Karpas-422 (cell line): ENCODE measurements around the gene PLAGL1. TPM values are rescaled to one million over a fixed set of nuclear protein-coding genes. Genes with fewer than 3 reads are reported as not detected.
"Not testable (repeated sequence)": the region's sequence is repeated elsewhere in the genome, so short reads cannot be mapped to it uniquely, and the experiment has no call there.

Source experiments
- DNase-seq: peaks from one replicate; pipeline ENCODE4 v3.0.0-alpha.2; 2015
- H2AFZ ChIP-seq: fragments of 200-600 bp; sonication (generic); 2 replicates; pipeline ENCODE4 v1.6.1; 2014; ENCODE audit warnings: antibody characterized with exemption, low read length, mixed read lengths
- H3K27ac ChIP-seq: fragments of 200-600 bp; sonication (generic); 2 replicates; pipeline ENCODE4 v1.5.1; 2014; ENCODE audit warnings: mild to moderate bottlenecking, low read length, moderate library complexity
- H3K27me3 ChIP-seq: fragments of 200-600 bp; sonication (generic); 2 replicates; pipeline ENCODE4 v1.6.1; 2014; ENCODE audit warnings: low read length, mixed read lengths
- H3K36me3 ChIP-seq: fragments of 200-600 bp; sonication (generic); 2 replicates; pipeline ENCODE4 v1.6.1; 2014; ENCODE audit warnings: low read length, mixed read lengths; ENCODE audit not compliant: insufficient read depth
- H3K4me1 ChIP-seq: fragments of 200-600 bp; sonication (generic); 2 replicates; pipeline ENCODE4 v1.6.1; 2014; ENCODE audit warnings: mild to moderate bottlenecking, low read length, mixed read lengths
- H3K4me2 ChIP-seq: fragments of 200-600 bp; sonication (generic); 2 replicates; pipeline ENCODE4 v1.6.1; 2014; ENCODE audit warnings: low read length, low read depth, mild to moderate bottlenecking; ENCODE audit not compliant: poor library complexity, severe bottlenecking
- H3K4me3 ChIP-seq: fragments of 200-600 bp; sonication (generic); 2 replicates; pipeline ENCODE4 v1.5.1; 2014; ENCODE audit warnings: mild to moderate bottlenecking, antibody characterized with exemption, low read length, mixed read lengths
- H3K79me2 ChIP-seq: fragments of 200-600 bp; sonication (generic); 2 replicates; pipeline ENCODE4 v1.6.1; 2014; ENCODE audit warnings: mild to moderate bottlenecking, low read length, mixed read lengths
- H3K9ac ChIP-seq: fragments of 200-600 bp; sonication (generic); 2 replicates; pipeline ENCODE4 v1.6.0; 2014; ENCODE audit warnings: low read length
- H3K9me2 ChIP-seq: fragments of 200-600 bp; sonication (generic), shearing (Covaris generic); replicated peaks from 2 replicates; pipeline ENCODE4 v1.6.0; 2014; ENCODE audit warnings: mild to moderate bottlenecking, low read length, moderate library complexity; ENCODE audit not compliant: insufficient read depth
- H3K9me3 ChIP-seq: fragments of 300-700, 200-600 bp; sonication (generic); 2 replicates; pipeline ENCODE4 v1.6.1; 2014; ENCODE audit warnings: low read length, mixed read lengths
- H4K20me1 ChIP-seq: fragments of 200-600 bp; sonication (generic); 2 replicates; pipeline ENCODE4 v1.6.1; 2014; ENCODE audit warnings: mild to moderate bottlenecking, antibody characterized with exemption, low read length, low read depth; ENCODE audit not compliant: insufficient read depth
- total RNA-seq: library from RNA; depleted of rRNA; stranded (reverse); fragments of >200 nt; shearing (Covaris generic); gene quantifications from 2 replicates; pipeline ENCODE4 v1.2.3, GENCODE V29; 2014; ENCODE audit warnings: low replicate concordance

Gene PLAGL1
- total RNA-seq, 1 experiment from 2014 or later: 4.7 TPM

DNA sequence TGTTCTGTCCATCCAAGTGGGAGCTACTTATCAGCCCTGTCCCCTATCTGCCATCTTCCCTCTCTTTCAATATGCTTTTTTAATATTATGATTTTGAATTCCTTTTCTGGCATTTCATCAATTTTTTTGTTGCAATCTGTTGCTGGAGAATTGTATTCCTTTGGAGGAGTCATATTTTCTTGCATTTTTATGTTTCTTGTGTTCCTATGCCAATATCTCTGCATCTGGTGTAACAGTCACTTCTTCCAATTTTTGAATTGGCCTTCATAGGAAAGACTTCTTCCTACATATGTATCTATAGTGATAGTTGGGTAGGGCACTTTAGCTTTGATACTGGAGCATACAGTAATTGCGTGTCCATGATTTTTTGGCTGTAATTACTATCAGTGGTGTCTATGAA is 73.7 kb downstream of the PLAGL1 start:
- no peaks in the 10 kb centered on the region for H3K27me3 ChIP-seq
- no peak for DNase-seq
- no peaks in the 10 kb centered on the region for H3K79me2 ChIP-seq
- no peaks in the 10 kb centered on the region for H3K4me1 ChIP-seq
- H3K9me2 ChIP-seq: no peaks in the 10 kb centered on the region
- H3K9me3 ChIP-seq: no peaks in the 10 kb centered on the region
- H3K9ac ChIP-seq: no peak overlapping the region
- no peaks in the 10 kb centered on the region for H4K20me1 ChIP-seq
- no peak overlapping the region for H3K4me3 ChIP-seq
- H3K27ac ChIP-seq: no peak overlapping the region
- H2AFZ ChIP-seq: no peak overlapping the region
- no peak overlapping the region for H3K4me2 ChIP-seq
- H3K36me3 ChIP-seq: no peaks in the 10 kb centered on the region

DNA sequence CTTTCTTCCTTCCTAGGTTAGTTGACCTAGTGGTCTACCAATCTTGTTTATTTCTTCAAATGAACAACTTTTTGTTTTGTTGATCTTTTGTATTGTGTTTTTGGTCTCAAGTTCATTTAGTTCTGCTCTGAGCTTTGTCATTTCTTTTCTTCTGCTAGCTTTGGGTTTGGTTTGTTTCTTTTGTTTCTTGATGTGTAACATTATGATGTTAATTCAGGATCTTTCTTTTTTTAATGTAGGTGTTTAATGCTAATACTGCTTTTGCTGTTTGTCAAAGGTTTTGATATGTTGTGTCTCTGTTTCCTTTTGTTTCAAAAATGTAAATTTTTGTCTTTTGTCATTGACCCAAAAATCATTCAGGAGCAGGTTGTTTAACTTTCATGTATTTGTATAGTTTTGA is 78.1 kb downstream of the PLAGL1 start:
- H3K27ac ChIP-seq: no peak overlapping the region
- no peaks in the 10 kb centered on the region for H3K36me3 ChIP-seq
- H3K79me2 ChIP-seq: no peaks in the 10 kb centered on the region
- no peak overlapping the region for H3K4me2 ChIP-seq
- no peak for DNase-seq
- no peaks in the 10 kb centered on the region for H4K20me1 ChIP-seq
- no peaks in the 10 kb centered on the region; the same call in none of the 2 replicates for H3K9me2 ChIP-seq
- H3K9me3 ChIP-seq: no peaks in the 10 kb centered on the region; the same call in 1 of the 2 replicates
- no peak overlapping the region for H3K4me3 ChIP-seq
- H3K4me1 ChIP-seq: no peaks in the 10 kb centered on the region
- no peak overlapping the region for H3K9ac ChIP-seq
- no peaks in the 10 kb centered on the region for H3K27me3 ChIP-seq
- no peak overlapping the region for H2AFZ ChIP-seq

DNA sequence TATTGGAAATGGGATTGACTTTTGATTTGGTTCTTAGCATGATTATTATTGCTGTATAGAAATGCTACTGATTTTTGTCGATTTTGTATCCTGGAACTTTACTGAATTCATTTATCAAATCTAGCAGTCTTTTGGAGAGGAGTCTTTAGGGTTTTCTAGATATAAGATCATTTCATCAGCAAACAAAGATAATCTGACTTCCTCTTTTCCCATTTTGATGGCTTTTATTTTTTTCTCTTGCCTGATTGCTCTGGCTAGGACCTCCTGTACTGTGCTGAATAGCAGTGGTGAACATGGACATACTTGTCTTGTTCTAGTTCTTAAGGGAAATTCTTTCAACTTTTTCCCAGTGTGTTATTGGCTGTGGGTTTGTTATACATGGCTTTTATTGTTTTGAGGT is 79.2 kb downstream of the PLAGL1 start:
- no peaks in the 10 kb centered on the region for H3K79me2 ChIP-seq
- no peaks in the 10 kb centered on the region for H3K36me3 ChIP-seq
- H3K27me3 ChIP-seq: no peaks in the 10 kb centered on the region
- H2AFZ ChIP-seq: no peak overlapping the region
- no peak overlapping the region for H3K4me3 ChIP-seq
- no peaks in the 10 kb centered on the region; the same call in 1 of the 2 replicates for H3K9me3 ChIP-seq
- no peak overlapping the region for H3K27ac ChIP-seq
- no peak for DNase-seq
- H3K4me1 ChIP-seq: no peaks in the 10 kb centered on the region
- H4K20me1 ChIP-seq: no peaks in the 10 kb centered on the region
- no peaks in the 10 kb centered on the region; the same call in none of the 2 replicates for H3K9me2 ChIP-seq
- H3K4me2 ChIP-seq: no peak overlapping the region
- no peak overlapping the region for H3K9ac ChIP-seq

DNA sequence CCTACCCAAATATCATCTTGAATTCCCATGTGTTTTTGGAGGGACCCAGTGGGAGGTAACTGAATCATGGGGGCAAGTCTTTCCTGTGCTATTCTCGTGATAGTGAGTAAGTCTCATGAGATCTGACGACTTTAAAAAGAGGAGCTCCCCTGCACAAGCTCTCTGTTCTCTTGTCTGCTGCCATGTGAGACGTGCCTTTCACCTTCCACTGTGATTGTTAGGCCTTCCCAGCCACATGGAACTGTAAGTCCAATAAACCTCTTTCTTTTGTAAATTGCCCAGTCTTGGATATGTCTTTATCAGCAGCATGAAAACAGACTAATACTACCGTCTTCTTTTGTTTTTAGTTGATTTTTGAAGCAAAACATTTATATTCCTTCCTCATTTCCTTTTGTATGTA is 91.0 kb downstream of the PLAGL1 start:
- H4K20me1 ChIP-seq, H3K9me2 ChIP-seq, H3K4me3 ChIP-seq, H3K9ac ChIP-seq, H3K79me2 ChIP-seq, H3K4me1 ChIP-seq, H3K27me3 ChIP-seq, H2AFZ ChIP-seq, DNase-seq, H3K36me3 ChIP-seq, H3K27ac ChIP-seq, H3K4me2 ChIP-seq: not testable (repeated sequence)
- peaks cover 16% of the 10 kb centered on the region; the same call in 1 of the 2 replicates for H3K9me3 ChIP-seq

DNA sequence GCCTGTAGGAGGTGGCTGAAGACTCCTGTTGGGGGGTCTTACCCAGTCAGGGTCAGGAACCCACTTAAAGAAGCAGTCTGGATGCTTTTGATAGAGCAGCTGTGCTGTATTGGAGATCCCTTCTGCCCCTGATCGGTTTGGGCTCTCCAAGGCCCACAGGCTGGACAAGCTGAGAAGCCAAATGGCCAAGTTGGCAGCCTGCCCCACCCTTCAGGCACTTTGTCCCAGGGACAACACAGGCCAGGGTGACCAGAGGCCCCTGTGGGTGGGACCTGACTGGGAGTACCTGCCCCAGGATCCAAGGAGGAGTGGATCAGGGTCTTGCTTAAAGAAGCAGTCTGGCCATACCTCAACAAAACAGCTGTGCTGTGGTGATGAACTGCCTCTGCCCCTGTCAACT is 95.4 kb downstream of the PLAGL1 start:
- no peaks in the 10 kb centered on the region for H4K20me1 ChIP-seq
- no peak for DNase-seq

DNA sequence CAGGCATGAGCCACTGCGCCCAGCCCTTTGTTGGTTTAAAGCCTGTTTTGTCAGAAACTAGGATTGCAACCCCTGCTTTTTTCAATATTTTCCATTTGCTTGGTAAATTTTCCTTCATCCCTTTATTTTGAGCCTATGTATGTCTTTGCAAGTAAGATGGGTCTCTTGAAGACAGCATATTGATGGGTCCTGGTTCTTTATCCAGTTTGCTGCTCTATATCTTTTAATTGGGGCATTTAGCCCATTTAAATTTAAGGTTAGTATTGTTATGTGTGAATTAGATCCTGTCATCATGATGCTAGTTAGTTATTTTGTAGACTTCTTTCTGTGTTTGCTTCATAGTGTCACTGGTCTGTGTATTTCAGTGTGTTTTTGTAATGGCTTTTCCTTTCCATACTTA is 97.0 kb downstream of the PLAGL1 start:
- no peaks in the 10 kb centered on the region for H3K27me3 ChIP-seq
- no peaks in the 10 kb centered on the region; the same call in none of the 2 replicates for H3K9me2 ChIP-seq
- H3K79me2 ChIP-seq: no peaks in the 10 kb centered on the region
- H2AFZ ChIP-seq: no peak overlapping the region
- no peak overlapping the region for H3K4me3 ChIP-seq
- no peaks in the 10 kb centered on the region for H3K36me3 ChIP-seq
- no peak overlapping the region for H3K9ac ChIP-seq
- DNase-seq: no peak
- H3K27ac ChIP-seq: no peak overlapping the region
- no peaks in the 10 kb centered on the region for H3K4me1 ChIP-seq
- H3K9me3 ChIP-seq: no peaks in the 10 kb centered on the region
- H3K4me2 ChIP-seq: no peak overlapping the region
- H4K20me1 ChIP-seq: no peaks in the 10 kb centered on the region

More for the DNA sequence above, 95.4 kb downstream of the PLAGL1 start:
- Histone ChIP-seq H3K79me2 (no peaks in the 10 kb centered on the region), H2AFZ (no peak overlapping the region), H3K9me3 (peaks cover 3% of the 10 kb centered on the region; the same call in 1 of the 2 replicates), H3K4me3 (no peak overlapping the region), H3K4me2 (no peak overlapping the region), H3K27ac (no peak overlapping the region), H3K9ac (no peak overlapping the region), H3K4me1 (no peaks in the 10 kb centered on the region), H3K36me3 (no peaks in the 10 kb centered on the region), H3K9me2 (no peaks in the 10 kb centered on the region; the same call in none of the 2 replicates), H3K27me3 (no peaks in the 10 kb centered on the region)

DNA sequence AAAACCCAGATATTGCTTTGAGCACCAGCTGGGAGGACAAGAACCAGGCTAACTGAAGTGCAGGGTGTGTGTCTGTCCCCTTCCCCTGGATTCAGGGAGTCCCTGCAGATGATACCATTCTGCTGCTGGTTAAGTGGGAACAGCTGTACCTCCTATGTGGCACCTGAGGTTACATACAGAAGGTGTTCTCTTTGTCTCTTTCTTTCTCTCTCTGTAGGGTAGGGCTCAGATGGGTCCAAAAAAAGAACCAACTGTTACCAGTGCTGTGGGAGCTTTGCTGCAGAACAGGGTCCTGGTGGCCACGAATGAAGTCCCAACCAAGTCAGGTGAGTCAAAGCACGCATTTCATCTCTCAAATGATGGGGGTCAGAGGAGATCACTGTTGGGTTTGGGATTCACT is 105.2 kb downstream of the PLAGL1 start:
- Histone ChIP-seq H3K9me3 (no peaks in the 10 kb centered on the region), H3K4me1 (no peaks in the 10 kb centered on the region), H3K4me2 (no peak overlapping the region), H4K20me1 (no peaks in the 10 kb centered on the region), H3K27ac (no peak overlapping the region), H3K9me2 (no peaks in the 10 kb centered on the region), H3K9ac (no peak overlapping the region), H3K4me3 (no peak overlapping the region), H3K79me2 (no peaks in the 10 kb centered on the region), H3K27me3 (no peaks in the 10 kb centered on the region), H2AFZ (no peak overlapping the region), H3K36me3 (no peaks in the 10 kb centered on the region)
- DNase-seq: no peak

DNA sequence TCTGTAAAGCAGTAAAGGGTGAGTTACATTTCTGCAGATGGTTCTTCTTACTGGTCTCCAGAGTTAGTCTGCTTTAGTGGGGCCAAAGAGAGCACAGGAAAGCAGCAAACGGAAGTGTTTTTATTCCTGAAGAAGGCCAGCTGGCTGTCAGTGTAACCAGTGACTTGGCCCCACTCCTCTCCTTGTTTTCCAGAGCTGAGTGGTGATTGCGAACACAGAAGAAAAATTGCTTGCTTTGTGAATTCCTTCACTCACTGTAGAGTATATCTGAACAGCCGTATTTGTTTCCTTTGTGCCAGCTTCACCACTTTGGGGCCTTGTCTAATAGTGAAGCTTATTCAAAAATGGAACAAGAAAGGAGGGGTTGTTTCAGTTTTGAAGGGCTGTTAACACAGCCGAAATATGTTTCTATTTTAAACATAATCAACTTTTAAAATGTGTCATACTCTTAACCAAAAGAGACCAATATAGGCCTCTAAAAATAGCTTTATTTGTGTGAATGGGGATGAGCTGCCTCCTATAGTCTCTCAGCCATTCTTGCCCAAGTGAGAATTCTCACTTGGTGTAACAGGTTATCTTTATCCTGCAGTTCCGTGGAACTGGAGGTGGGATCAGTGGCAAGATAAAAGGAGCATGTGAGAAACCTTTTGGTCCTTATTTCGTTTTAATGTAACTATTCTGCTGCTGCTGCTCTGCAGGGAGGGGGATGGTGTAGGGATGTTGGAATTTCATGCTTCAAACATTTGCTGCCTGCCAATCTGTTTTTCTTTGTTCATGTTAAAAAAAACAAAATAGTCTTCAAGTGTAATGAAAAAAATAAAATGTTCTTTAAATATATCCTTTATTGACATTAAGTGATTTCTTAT is 105.9 kb downstream of the PLAGL1 start:
- H3K79me2 ChIP-seq: no peaks in the 10 kb centered on the region

More for the DNA sequence above, 105.9 kb downstream of the PLAGL1 start:
- no peaks in the 10 kb centered on the region for H3K36me3 ChIP-seq
- no peak overlapping the region for H3K4me3 ChIP-seq
- no peaks in the 10 kb centered on the region for H3K9me3 ChIP-seq
- H2AFZ ChIP-seq: no peak overlapping the region
- no peaks in the 10 kb centered on the region for H3K4me1 ChIP-seq
- H3K9ac ChIP-seq: no peak overlapping the region
- H4K20me1 ChIP-seq: no peaks in the 10 kb centered on the region
- H3K27ac ChIP-seq: no peak overlapping the region
- no peak overlapping the region for H3K4me2 ChIP-seq
- no peaks in the 10 kb centered on the region for H3K9me2 ChIP-seq
- no peaks in the 10 kb centered on the region for H3K27me3 ChIP-seq
- no peak for DNase-seq
